K562 (cell line): ENCODE measurements around the gene TMEM205.

Experiments
- ARHGAP35 ChIP-seq: fragments of 450-650 bp; IDR thresholded peaks from 2 replicates; pipeline ENCODE4 v1.6.1; 2018; ENCODE audit not compliant: partially characterized antibody
- PHB2 ChIP-seq: fragments of 450-650 bp; IDR thresholded peaks from 2 replicates; pipeline ENCODE4 v1.6.1; 2017; ENCODE audit warnings: low read depth
- POLR2A ChIP-seq: fragments of 450-650 bp; conservative IDR thresholded peaks from 2 replicates; pipeline ENCODE4 v1.6.1; 2016
- SP2 ChIP-seq: IDR thresholded peaks from 2 replicates; pipeline ENCODE4 v1.6.1; 2011; ENCODE audit warnings: mild to moderate bottlenecking, low read depth, low read length, moderate library complexity; ENCODE audit not compliant: poor library complexity, severe bottlenecking; ENCODE audit errors: extremely low read depth
- TF ChIP-seq, protein P1 (sequence below): sonication (generic); formaldehyde crosslinking; IDR thresholded peaks from 2 replicates; pipeline ENCODE4 v1.9.0; 2022; ENCODE audit warnings: mild to moderate bottlenecking, missing genetic modification reagents
- TF ChIP-seq, protein P2 (sequence below), 3 experiments: IDR thresholded peaks in 2 of 3; conservative IDR thresholded peaks in 1 of 3; 2 replicates each; pipeline ENCODE4 v1.5.1; 2011 to 2012; ENCODE audit warnings: low read length in 3 of 3, mild to moderate bottlenecking in 3 of 3, control low read depth in 2 of 3, improper control_type of control experiment in 1 of 3, inconsistent platforms in 1 of 3, low read depth in 1 of 3, mixed read lengths in 1 of 3, moderate library complexity in 1 of 3; ENCODE audit not compliant: insufficient read depth in 2 of 3
- TF ChIP-seq, protein P3 (sequence below): sonication (generic); formaldehyde crosslinking; IDR thresholded peaks from 2 replicates; pipeline ENCODE4 v1.8.1; 2023; ENCODE audit warnings: mild to moderate bottlenecking, missing genetic modification reagents
- TF ChIP-seq, protein P4 (sequence below): fragments of 450-650 bp; IDR thresholded peaks from 2 replicates; pipeline ENCODE4 v1.7.0; 2016; ENCODE audit warnings: borderline replicate concordance

DNA sequence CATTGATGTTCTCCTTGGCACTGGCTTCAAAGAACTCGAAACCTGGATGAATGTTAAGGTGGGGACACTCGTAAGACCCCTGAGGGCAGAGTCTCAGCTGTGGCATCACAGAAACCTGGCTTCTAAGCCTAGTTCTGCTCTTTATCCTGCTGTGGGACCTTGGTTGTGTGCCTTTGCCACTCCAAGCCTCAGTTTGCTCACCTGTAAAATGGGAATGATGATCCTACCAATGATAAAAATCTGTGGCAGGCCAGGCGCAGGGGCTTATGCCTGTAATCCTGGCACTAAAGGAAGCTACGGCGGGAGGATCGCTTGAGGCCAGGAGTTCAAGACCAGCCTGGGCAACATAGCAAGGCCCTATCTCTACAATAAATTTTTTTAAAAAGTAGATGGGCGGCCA, 20.5 kb downstream of the TMEM205 start:
- TF ChIP-seq POLR2A (no peak), SP2 (no peak), ARHGAP35 (no peak), PHB2 (no peak)
- TF ChIP-seq, protein P1, sequence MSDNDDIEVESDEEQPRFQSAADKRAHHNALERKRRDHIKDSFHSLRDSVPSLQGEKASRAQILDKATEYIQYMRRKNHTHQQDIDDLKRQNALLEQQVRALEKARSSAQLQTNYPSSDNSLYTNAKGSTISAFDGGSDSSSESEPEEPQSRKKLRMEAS (CRISPR knock-in tag): no peak
- TF ChIP-seq, protein P2, sequence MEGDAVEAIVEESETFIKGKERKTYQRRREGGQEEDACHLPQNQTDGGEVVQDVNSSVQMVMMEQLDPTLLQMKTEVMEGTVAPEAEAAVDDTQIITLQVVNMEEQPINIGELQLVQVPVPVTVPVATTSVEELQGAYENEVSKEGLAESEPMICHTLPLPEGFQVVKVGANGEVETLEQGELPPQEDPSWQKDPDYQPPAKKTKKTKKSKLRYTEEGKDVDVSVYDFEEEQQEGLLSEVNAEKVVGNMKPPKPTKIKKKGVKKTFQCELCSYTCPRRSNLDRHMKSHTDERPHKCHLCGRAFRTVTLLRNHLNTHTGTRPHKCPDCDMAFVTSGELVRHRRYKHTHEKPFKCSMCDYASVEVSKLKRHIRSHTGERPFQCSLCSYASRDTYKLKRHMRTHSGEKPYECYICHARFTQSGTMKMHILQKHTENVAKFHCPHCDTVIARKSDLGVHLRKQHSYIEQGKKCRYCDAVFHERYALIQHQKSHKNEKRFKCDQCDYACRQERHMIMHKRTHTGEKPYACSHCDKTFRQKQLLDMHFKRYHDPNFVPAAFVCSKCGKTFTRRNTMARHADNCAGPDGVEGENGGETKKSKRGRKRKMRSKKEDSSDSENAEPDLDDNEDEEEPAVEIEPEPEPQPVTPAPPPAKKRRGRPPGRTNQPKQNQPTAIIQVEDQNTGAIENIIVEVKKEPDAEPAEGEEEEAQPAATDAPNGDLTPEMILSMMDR (IDR thresholded peaks at IDR 0.05 in 2 of 3, conservative IDR thresholded peaks at IDR 0.05 in 1 of 3; ENCODE audit: insufficient read depth in 2 of 3, low read depth in 1 of 3, low read length in 3 of 3): no peak
- TF ChIP-seq, protein P3, sequence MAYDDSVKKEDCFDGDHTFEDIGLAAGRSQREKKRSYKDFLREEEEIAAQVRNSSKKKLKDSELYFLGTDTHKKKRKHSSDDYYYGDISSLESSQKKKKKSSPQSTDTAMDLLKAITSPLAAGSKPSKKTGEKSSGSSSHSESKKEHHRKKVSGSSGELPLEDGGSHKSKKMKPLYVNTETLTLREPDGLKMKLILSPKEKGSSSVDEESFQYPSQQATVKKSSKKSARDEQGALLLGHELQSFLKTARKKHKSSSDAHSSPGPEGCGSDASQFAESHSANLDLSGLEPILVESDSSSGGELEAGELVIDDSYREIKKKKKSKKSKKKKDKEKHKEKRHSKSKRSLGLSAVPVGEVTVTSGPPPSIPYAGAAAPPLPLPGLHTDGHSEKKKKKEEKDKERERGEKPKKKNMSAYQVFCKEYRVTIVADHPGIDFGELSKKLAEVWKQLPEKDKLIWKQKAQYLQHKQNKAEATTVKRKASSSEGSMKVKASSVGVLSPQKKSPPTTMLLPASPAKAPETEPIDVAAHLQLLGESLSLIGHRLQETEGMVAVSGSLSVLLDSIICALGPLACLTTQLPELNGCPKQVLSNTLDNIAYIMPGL (CRISPR knock-in tag): no peak
- TF ChIP-seq, protein P4, sequence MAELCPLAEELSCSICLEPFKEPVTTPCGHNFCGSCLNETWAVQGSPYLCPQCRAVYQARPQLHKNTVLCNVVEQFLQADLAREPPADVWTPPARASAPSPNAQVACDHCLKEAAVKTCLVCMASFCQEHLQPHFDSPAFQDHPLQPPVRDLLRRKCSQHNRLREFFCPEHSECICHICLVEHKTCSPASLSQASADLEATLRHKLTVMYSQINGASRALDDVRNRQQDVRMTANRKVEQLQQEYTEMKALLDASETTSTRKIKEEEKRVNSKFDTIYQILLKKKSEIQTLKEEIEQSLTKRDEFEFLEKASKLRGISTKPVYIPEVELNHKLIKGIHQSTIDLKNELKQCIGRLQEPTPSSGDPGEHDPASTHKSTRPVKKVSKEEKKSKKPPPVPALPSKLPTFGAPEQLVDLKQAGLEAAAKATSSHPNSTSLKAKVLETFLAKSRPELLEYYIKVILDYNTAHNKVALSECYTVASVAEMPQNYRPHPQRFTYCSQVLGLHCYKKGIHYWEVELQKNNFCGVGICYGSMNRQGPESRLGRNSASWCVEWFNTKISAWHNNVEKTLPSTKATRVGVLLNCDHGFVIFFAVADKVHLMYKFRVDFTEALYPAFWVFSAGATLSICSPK: no peak
